GM23248 (cell line): ENCODE data around the gene ATAD1. TPM values are rescaled to one million over a fixed set of nuclear protein-coding genes. Genes with fewer than 3 reads are reported as not detected.
A peak's percentile ranks its signal among the peaks of the same experiment; 100 is the strongest.
"Not testable (repeated sequence)": the region's sequence is repeated elsewhere in the genome, so short reads cannot be mapped to it uniquely, and the experiment has no call there.

Source experiments
- DNase-seq: peaks from one replicate; pipeline ENCODE4 v3.0.0-alpha.2; 2015
- H2AFZ ChIP-seq: fragments of 200-600 bp; sonication (generic); 2 replicates; pipeline ENCODE4 v1.6.1; 2016; ENCODE audit warnings: antibody characterized with exemption
- H3F3A ChIP-seq: fragments of 200-600 bp; sonication (generic); 2 replicates; pipeline ENCODE4 v1.6.1; 2016; ENCODE audit warnings: mild to moderate bottlenecking, antibody characterized with exemption, mixed run types; ENCODE audit not compliant: insufficient read depth
- H3K27ac ChIP-seq: fragments of 200-600 bp; sonication (generic); 2 replicates; pipeline ENCODE4 v1.5.1; 2016; ENCODE audit warnings: mild to moderate bottlenecking
- H3K27me3 ChIP-seq: fragments of 200-600 bp; sonication (generic); replicated peaks from 2 replicates; pipeline ENCODE4 v1.6.1; 2016; ENCODE audit warnings: mild to moderate bottlenecking; ENCODE audit not compliant: insufficient read depth
- H3K36me3 ChIP-seq: fragments of 200-600 bp; sonication (generic); 2 replicates; pipeline ENCODE4 v1.6.1; 2016; ENCODE audit warnings: low read depth, mild to moderate bottlenecking
- H3K4me1 ChIP-seq: fragments of 200-600 bp; sonication (generic); 2 replicates; pipeline ENCODE4 v1.6.1; 2016; ENCODE audit warnings: mild to moderate bottlenecking; ENCODE audit not compliant: insufficient read depth
- H3K4me2 ChIP-seq: fragments of 200-600 bp; sonication (generic); one replicate; pipeline ENCODE4 v1.6.1; 2016; ENCODE audit warnings: mild to moderate bottlenecking; ENCODE audit not compliant: unreplicated experiment
- H3K4me3 ChIP-seq: fragments of 200-600 bp; sonication (generic); 2 replicates; pipeline ENCODE4 v1.5.1; 2016; ENCODE audit warnings: mild to moderate bottlenecking
- H3K79me2 ChIP-seq: fragments of 200-600 bp; sonication (generic); 2 replicates; pipeline ENCODE4 v1.6.1; 2016; ENCODE audit warnings: mild to moderate bottlenecking; ENCODE audit not compliant: insufficient read depth
- H3K9ac ChIP-seq: fragments of 200-600 bp; sonication (generic); 2 replicates; pipeline ENCODE4 v1.6.1; 2016; ENCODE audit warnings: mild to moderate bottlenecking
- H3K9me2 ChIP-seq: fragments of 200-600 bp; sonication (generic); 2 replicates; pipeline ENCODE4 v1.6.1; 2016; ENCODE audit warnings: mixed run types, mild to moderate bottlenecking, moderate library complexity; ENCODE audit not compliant: insufficient read depth
- H3K9me3 ChIP-seq: fragments of 200-600 bp; sonication (generic); one replicate; pipeline ENCODE4 v1.6.1; 2017; ENCODE audit warnings: low read depth
- H4K20me1 ChIP-seq: fragments of 200-600 bp; sonication (generic); 2 replicates; pipeline ENCODE4 v1.6.0; 2016; ENCODE audit not compliant: insufficient read depth
- EZH2 ChIP-seq: fragments of 200-600 bp; sonication (generic); IDR thresholded peaks from 2 replicates; pipeline ENCODE4 v1.6.1; 2018; ENCODE audit warnings: antibody characterized with exemption, mild to moderate bottlenecking; ENCODE audit not compliant: insufficient read depth, poor library complexity, severe bottlenecking
- EZH2phosphoT487 ChIP-seq: fragments of 200-600 bp; sonication (generic); IDR thresholded peaks from 2 replicates; pipeline ENCODE4 v1.6.1; 2018; ENCODE audit warnings: antibody characterized with exemption, moderate library complexity, mild to moderate bottlenecking, low read depth; ENCODE audit not compliant: insufficient read depth
- WGBS, 2 experiments: methylation state at CpG; one replicate each; pipeline ENCODE4 v1.1.6; 2015 to 2017; ENCODE audit warnings: low lambda C conversion rate in 2 of 2, low coverage in 1 of 2; ENCODE audit errors: missing lambda C conversion rate in 2 of 2; 5-methylcytosine and 5-hydroxymethylcytosine counted together
- in situ Hi-C: fragments of 300-500 bp; cut with MboI; formaldehyde crosslinking; loops from 2 replicates; pipeline ENCODE4 v1.15.0; 2020
- polyA plus RNA-seq: library from polyadenylated mRNA; unstranded; fragments of >200 nt; fragmentation: Nextera tagmentation; extraction: Ambion mirVana; gene quantifications from 2 replicates; pipeline ENCODE4 v1.2.1, GENCODE V29; 2016
- total RNA-seq: library from RNA; depleted of rRNA; stranded (reverse); fragments of >200 nt; shearing (Covaris generic); gene quantifications from 2 replicates; pipeline ENCODE4 v1.2.3, GENCODE V29; 2014

ATAD1 gene
- total and polyA plus RNA-seq, 2 experiments from 2014 or later: 52.4 to 66.8 TPM

DNA sequence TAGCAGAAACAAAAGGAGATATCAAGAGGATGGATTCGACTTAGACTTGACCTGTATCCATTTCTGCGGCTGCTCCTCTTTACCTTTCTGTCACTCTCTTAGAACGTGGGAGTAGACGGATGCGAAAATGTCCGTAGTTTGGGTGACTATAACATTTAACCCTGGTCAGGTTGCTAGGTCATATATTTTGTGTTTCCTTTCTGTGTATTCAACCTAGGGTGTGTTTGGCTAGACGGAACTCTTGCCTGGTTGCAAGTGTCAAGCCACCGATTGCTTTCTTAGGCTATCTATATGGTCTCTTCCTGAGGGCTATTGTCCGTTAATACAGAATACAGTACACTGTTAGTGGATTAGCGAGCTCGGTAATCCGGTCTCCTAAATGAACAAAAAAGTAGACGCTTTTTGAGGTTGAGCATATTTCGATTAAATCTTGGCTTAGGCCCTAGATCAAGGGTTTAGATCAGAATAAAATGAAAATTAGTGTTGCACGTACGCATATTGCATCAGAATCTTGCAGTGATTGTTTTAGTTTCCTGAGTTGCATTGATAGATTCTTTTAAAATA, 46.6 kb upstream of the ATAD1 start:
- Histone ChIP-seq H2AFZ (peak overlapping the region; percentile 47), H3K27ac (peak overlapping the region; percentile 93), H3K36me3 (no peaks in the 10 kb centered on the region), H4K20me1 (peaks cover 12% of the 10 kb centered on the region; the same call in 1 of the 2 replicates), H3K9me3 (no peaks in the 10 kb centered on the region), H3K79me2 (peaks cover 56% of the 10 kb centered on the region), H3K9ac (peak overlapping the region; percentile 94), H3K4me3 (peak overlapping the region; percentile 98), H3F3A (peaks cover 43% of the 10 kb centered on the region), H3K9me2 (no peaks in the 10 kb centered on the region), H3K27me3 (no peaks in the 10 kb centered on the region), H3K4me2 (peak overlapping the region; percentile 99), H3K4me1 (0 out of 2 replicates have a peak, but pooled peaks cover 19% of the 10 kb centered on the region)
- DNase-seq: peak; percentile 33
- in situ Hi-C loops: no loop called here
- 1% methylated on average over 16 of the region's 16 CpGs for WGBS, 2 experiments
- no peak for TF ChIP-seq EZH2phosphoT487
- no peak for TF ChIP-seq EZH2

DNA sequence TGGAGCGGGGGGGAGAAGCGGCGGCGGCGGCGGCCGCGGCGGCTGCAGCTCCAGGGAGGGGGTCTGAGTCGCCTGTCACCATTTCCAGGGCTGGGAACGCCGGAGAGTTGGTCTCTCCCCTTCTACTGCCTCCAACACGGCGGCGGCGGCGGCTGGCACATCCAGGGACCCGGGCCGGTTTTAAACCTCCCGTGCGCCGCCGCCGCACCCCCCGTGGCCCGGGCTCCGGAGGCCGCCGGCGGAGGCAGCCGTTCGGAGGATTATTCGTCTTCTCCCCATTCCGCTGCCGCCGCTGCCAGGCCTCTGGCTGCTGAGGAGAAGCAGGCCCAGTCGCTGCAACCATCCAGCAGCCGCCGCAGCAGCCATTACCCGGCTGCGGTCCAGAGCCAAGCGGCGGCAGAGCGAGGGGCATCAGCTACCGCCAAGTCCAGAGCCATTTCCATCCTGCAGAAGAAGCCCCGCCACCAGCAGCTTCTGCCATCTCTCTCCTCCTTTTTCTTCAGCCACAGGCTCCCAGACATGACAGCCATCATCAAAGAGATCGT, 46.0 kb upstream of the ATAD1 start:
- Histone ChIP-seq H3K4me3 (peak overlapping the region; percentile 98), H3F3A (peaks cover 43% of the 10 kb centered on the region), H3K4me2 (peak overlapping the region; percentile 99), H2AFZ (peak overlapping the region; percentile 47), H3K9ac (peak overlapping the region; percentile 94), H3K27ac (peak overlapping the region; percentile 93), H4K20me1 (peaks cover 12% of the 10 kb centered on the region; the same call in 1 of the 2 replicates), H3K79me2 (peaks cover 51% of the 10 kb centered on the region), H3K4me1 (0 out of 2 replicates have a peak, but pooled peaks cover 15% of the 10 kb centered on the region)
- WGBS, 2 experiments: 0 to 1% methylated on average over 18 to 39 of the region's 47 CpGs
- H3K9me3 ChIP-seq, H3K9me2 ChIP-seq, H3K36me3 ChIP-seq, H3K27me3 ChIP-seq, in situ Hi-C loops: not testable (repeated sequence)
- DNase-seq: peak; percentile 62

DNA sequence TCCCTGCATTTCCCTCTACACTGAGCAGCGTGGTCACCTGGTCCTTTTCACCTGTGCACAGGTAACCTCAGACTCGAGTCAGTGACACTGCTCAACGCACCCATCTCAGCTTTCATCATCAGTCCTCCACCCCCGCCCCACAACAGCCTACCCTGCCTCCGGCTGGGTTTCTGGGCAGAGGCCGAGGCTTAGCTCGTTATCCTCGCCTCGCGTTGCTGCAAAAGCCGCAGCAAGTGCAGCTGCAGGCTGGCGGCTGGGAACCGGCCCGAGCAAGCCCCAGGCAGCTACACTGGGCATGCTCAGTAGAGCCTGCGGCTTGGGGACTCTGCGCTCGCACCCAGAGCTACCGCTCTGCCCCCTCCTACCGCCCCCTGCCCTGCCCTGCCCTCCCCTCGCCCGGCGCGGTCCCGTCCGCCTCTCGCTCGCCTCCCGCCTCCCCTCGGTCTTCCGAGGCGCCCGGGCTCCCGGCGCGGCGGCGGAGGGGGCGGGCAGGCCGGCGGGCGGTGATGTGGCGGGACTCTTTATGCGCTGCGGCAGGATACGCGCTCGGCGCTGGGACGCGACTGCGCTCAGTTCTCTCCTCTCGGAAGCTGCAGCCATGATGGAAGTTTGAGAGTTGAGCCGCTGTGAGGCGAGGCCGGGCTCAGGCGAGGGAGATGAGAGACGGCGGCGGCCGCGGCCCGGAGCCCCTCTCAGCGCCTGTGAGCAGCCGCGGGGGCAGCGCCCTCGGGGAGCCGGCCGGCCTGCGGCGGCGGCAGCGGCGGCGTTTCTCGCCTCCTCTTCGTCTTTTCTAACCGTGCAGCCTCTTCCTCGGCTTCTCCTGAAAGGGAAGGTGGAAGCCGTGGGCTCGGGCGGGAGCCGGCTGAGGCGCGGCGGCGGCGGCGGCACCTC, 45.3 kb upstream of the ATAD1 start, which contains the start of the genes KLLN and PTEN:
Gene KLLN (minus strand): TSS at position 481 of the 891 bp plus-strand sequence. CDS start 1,046 bp downstream, outside the sequence.
Gene PTEN (plus strand): TSS at position 573 of the 891 bp plus-strand sequence. CDS start 845 bp downstream, outside the sequence.
- in situ Hi-C loops: no loop called here

DNA sequence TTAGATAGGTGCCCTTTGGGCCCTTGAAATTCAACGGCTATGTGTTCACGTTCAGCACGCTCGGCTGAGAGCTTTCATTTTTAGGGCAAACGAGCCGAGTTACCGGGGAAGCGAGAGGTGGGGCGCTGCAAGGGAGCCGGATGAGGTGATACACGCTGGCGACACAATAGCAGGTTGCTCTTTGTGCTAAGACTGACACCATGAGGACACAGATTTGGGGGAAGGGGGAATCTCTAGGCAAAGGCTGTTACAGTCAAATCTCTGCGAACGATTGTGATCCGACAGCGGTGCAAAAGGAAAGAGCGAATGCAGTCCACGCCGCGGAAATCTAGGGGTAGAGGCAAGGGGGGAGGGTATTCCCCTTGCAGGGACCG, 44.6 kb upstream of the ATAD1 start:
- DNase-seq: peak; percentile 77
- in situ Hi-C loops: no loop called here

More for the DNA sequence above, 45.3 kb upstream of the ATAD1 start, which contains the start of the genes KLLN and PTEN:
- Histone ChIP-seq H3K36me3 (no peaks in the 10 kb centered on the region), H3K4me1 (0 out of 2 replicates have a peak, but pooled peaks cover 8% of the 10 kb centered on the region), H3F3A (peaks cover 43% of the 10 kb centered on the region), H3K27ac (peak within 1 kb of the TSS; percentile 93), H3K9me2 (no peaks in the 10 kb centered on the region), H2AFZ (peak within 1 kb of the TSS; percentile 88), H3K27me3 (no peaks in the 10 kb centered on the region), H4K20me1 (peaks cover 6% of the 10 kb centered on the region; the same call in 1 of the 2 replicates), H3K4me2 (peak within 1 kb of the TSS; percentile 99), H3K9ac (peak within 1 kb of the TSS; percentile 94), H3K4me3 (peak within 1 kb of the TSS; percentile 98), H3K79me2 (peaks cover 44% of the 10 kb centered on the region), H3K9me3 (no peaks in the 10 kb centered on the region)
- WGBS, 2 experiments: 0 to 1% methylated on average over 48 to 69 of the region's 89 CpGs
- no peak for TF ChIP-seq EZH2
- TF ChIP-seq EZH2phosphoT487: no peak
- peak; percentile 94 for DNase-seq

More for the DNA sequence above, 44.6 kb upstream of the ATAD1 start:
- peak overlapping the region; percentile 93 for H3K27ac ChIP-seq
- H3F3A ChIP-seq: peaks cover 43% of the 10 kb centered on the region
- H3K4me1 ChIP-seq: 0 out of 2 replicates have a peak, but pooled peaks cover 4% of the 10 kb centered on the region
- H3K9me2 ChIP-seq: no peaks in the 10 kb centered on the region
- H4K20me1 ChIP-seq: peaks cover 6% of the 10 kb centered on the region; the same call in 1 of the 2 replicates
- H3K9me3 ChIP-seq: no peaks in the 10 kb centered on the region
- peak overlapping the region; percentile 94 for H3K4me2 ChIP-seq
- peaks cover 37% of the 10 kb centered on the region for H3K79me2 ChIP-seq
- H3K9ac ChIP-seq: peak overlapping the region; percentile 94
- H3K36me3 ChIP-seq: no peaks in the 10 kb centered on the region
- TF ChIP-seq EZH2: no peak
- no peak for TF ChIP-seq EZH2phosphoT487
- H3K4me3 ChIP-seq: peak overlapping the region; percentile 98
- 2 to 3% methylated on average over 21 of the region's 21 CpGs for WGBS, 2 experiments
- H2AFZ ChIP-seq: peak overlapping the region; percentile 88
- H3K27me3 ChIP-seq: no peaks in the 10 kb centered on the region
